ENCODE measurements around the gene SCG2.

Gene SCG2

DNA sequence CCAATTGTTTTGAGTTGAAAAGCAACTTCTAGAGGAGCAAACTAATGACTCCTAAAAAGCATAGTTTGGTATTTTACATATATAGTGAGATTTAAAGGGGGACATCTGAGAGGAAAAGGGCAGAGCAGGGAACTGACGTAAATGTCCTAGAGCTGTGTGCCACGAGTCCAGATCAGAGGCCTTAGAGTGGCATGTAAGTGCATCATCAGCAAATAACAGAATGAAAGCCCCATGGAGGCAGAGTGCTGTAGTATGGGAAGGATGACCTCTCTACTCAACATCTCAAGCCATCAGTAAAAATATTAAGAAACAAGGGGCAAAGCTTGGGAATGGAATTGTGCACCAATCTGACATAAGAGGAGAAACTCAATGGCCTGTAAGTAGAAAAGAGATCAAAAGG, 31.4 kb downstream of the SCG2 start:
- DNase-seq (ENCODE audit: low read depth in 3 of 3), result no peak

DNA sequence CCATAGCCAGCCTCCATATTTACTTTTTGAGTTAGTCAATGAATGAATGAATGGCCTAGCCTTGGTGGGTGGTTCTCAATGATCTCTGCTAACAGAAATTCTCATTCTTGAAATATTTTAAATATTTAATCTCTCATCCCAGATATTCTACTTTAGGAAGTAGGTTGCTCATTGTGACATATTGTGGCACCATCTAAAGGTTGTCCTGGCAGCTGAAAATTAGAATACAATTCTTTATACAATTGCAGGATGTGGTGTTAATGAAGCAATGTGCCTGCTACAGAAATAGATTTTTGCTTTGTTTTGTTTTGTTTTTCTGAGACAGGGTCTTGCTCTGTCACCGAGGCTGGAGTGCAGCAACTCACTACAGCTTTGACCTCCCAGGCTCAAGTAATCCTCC, 35.8 kb downstream of the SCG2 start:
- no peak for DNase-seq (ENCODE audit: low read depth in 3 of 3)

DNA sequence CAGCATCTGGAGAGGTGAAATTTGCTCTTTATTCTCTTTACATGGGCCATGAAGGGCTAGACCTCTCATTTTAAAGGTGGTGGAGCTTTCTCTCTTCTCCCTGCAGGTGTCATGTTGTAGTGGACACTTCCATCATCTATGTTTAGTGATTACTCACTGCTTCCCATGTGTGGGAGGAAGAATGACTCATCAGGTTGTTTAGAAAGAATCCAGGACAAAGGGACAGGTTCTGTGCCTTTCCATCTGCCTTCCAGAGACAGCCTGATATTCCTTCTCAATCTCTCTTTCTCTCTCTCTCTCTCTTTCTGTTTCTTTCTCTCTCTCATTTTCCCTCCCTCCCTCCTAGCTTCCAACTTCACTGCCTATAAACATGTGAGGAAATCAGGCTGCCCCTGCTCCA, 38.7 kb downstream of the SCG2 start:
- DNase-seq (ENCODE audit: low read depth in 3 of 3), result no peak

DNA sequence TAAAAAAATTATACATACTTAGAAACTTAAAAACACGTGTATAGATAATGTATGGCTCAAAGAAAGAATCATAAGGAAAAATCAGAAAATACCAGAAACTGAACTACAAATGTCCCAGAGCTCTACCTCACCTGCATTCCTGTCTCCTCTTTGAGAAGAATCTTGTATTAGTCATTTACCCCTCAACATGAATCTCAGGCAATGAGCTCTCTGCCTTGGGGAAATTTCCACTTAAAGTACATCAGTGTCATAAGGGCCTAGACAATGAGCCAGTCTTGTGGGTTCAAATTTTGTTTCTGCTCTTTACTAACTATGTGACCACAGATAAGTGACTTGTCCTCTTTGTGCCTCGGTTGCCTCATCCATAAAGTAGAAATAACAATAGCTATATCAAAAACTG, 40.1 kb downstream of the SCG2 start:
- DNase-seq (ENCODE audit: low read depth in 3 of 3), result no peak

DNA sequence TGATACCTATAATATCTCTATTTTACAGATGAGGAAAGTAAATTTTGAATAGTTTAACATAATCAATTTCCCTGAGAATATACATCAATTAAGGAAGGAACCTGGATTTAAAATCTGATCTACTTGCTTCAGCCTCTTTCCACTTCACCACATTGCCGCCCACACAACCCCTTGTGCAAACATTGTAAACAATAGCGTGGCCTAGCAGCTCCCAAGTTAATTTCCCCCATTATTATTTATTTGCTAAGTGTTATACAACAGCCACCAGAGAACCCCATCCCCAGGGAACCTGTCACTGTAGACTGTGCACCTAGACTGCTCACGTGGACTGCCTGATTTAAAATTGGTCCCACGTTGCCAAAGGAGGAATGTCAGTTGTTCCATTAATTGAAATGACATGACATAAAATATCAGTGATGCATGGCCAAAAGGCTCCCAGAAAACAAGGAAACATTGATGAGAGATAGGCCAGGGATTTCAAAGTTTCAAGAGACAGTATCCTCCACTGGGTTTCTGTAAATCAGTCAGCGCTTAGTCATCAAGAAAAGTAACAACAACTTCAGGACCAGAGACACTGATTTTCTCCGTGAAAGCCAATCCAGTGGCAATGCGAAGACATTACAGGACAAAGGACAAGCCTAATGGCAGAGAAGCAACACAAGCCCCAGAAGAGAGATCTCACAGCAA, 41.3 kb downstream of the SCG2 start:
- no peak for DNase-seq (ENCODE audit: low read depth in 3 of 3)

DNA sequence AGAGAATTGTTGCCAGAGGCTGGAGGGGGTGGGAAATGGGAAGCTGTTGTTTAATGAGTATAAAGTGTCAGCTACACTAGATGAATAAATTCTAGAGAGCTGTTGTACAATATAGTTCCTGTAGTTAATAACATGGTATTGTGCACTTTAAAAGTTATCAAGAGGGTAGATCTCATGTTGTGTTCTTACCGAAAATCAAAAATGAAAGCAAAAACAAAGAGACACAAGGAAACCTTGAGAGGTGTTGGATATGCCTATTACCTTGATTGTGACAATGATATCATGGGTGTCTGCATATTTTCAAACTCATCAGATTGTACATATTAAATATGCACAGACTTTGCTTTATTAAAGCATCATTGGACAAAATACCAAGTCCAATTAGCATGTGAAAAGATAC, 43.2 kb downstream of the SCG2 start:
- no peak for DNase-seq (ENCODE audit: low read depth in 3 of 3)

DNA sequence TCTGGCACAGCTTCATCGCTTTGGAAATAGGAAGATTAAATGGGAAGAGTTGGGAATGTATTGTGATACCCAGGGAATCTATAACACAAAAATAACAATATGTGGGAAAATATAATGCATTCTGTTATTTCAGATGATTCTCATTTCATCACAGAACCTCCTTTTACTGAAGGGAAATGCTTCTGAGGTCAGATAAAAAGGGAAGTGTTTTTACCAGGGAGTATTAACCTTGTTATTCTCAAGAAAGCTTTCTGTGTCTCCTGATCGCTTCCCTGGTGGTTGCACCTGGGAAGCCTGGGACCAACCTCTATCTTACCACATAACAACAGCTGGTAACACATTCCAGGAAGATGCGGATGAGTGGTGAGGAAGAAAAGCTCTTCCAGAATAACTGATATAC, 47.2 kb downstream of the SCG2 start:
- DNase-seq (ENCODE audit: low read depth in 3 of 3), result no peak

DNA sequence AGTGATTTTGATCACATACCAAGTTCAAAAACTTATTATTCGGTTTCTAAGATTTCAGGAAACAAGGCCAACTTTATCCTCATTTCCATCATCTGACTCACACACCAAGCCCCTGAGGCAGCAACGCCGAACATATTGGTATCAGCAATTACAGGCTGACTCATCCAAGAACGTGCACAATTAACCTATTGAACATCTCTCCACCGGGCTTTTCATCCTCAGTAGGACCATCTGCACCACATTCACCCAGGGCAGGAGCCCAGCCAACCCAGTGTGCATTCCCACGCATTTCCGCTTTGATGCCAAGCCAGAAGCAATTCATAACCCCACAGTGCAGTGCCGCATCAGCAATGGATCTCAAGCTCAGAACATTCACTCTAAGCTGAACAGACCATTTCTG, 52.9 kb downstream of the SCG2 start:
- DNase-seq (ENCODE audit: low read depth in 3 of 3), result no peak

DNA sequence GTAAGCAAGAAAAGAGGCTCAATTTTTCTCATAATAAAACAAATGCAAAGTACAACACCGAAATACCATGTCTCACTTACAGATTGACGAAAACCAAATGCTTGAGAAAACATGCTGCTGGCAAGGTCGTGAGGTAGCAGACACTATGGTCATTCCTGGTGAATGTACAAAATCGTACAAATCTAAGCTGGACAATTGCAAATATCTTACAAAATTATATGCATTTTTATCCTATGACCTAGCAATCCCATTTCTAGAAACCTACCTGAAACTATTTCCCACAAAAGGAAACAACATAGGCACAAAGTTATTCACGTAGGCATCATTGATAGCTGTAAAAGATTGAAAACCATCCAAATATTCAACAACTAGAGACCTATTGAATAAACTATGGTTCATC, 54.0 kb downstream of the SCG2 start:
- DNase-seq (ENCODE audit: low read depth in 3 of 3), result no peak
